Measurements from ENCODE around the gene USP51.
"Not testable (repeated sequence)": the region's sequence is repeated elsewhere in the genome, so short reads cannot be mapped to it uniquely, and the experiment has no call there.

Gene USP51

GRCh38 chrX:55489314-55490009, at the start of gene USP51:
Gene USP51, minus strand, starts transcription at chrX:55489848. Its CDS starts 909 bp downstream, at chrX:55488939.
- FAIRE-seq = no peak
- no peak for DNase-seq (ENCODE audit: low spot score)

DNA sequence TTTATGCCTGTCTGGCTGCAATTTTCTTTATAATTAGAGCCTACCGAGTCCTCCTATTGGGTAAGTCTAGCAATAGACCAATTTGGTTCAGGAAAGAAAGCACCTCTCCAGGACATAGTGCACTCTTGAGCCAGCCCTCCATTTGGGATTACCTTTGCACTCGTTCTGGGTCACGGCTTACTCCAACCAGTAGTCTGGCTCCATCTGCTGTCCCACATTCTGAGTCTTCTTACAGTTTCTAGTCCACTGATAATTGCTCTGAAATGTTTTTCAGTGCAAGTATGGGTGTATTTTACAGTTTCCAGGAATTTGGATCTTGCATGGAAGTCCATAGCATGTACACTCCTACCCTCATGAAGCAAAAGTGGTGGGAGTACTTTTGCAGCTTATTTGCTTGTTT, 34.8 kb upstream of the USP51 start:
- DNase-seq (ENCODE audit: low spot score) = no peak

DNA sequence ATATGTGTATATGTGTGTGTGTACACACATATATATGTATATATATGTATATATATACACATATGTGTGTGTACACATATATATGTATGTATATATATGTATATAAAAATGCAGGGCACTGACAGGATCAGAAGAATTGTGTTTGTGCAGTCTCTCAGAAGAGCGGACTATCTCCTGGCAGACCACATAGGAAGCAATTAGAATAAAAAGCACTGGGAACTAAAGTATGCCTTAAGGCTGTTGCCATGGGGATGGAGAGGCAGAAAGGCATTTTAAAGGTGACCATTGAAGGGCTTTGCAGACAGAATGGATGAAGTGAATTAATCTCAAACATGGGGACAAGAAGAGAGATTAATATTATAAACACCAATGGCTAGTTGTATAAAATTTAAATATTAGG, 33.7 kb upstream of the USP51 start:
- DNase-seq (ENCODE audit: low spot score) (no peak), FAIRE-seq (no peak)

More for the DNA sequence above, 34.8 kb upstream of the USP51 start:
- FAIRE-seq = no peak

GRCh38 chrX:55522596-55523276, 33.1 kb upstream of the USP51 start:
- no peak for FAIRE-seq
- no peak for DNase-seq (ENCODE audit: low spot score)

DNA sequence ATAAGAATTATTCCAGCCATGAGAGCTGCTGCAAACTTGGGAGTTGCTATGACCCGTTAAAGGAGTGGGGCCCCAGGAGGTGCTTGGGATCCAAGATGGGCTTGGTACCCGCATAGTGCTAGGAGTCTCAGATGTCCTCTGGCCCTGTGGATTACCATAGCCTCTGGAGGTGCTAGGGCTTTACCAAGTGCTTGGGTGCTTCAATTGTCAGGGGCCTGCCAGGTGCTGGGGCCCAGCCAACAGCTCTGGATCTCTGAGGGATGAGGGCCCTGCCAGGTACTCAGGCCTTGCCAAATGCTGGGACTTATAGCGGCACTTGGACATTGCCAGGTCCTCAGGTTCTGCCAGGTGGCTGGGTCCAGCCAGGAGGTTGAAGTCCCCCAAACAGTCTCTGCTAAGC, 32.0 kb upstream of the USP51 start:
- no peak for FAIRE-seq
- no peak for DNase-seq (ENCODE audit: low spot score)

- FAIRE-seq; DNase-seq (ENCODE audit: low spot score): not testable (repeated sequence)
These were observed 27.3 kb upstream of the USP51 start for GRCh38 chrX:55516794-55517481.

DNA sequence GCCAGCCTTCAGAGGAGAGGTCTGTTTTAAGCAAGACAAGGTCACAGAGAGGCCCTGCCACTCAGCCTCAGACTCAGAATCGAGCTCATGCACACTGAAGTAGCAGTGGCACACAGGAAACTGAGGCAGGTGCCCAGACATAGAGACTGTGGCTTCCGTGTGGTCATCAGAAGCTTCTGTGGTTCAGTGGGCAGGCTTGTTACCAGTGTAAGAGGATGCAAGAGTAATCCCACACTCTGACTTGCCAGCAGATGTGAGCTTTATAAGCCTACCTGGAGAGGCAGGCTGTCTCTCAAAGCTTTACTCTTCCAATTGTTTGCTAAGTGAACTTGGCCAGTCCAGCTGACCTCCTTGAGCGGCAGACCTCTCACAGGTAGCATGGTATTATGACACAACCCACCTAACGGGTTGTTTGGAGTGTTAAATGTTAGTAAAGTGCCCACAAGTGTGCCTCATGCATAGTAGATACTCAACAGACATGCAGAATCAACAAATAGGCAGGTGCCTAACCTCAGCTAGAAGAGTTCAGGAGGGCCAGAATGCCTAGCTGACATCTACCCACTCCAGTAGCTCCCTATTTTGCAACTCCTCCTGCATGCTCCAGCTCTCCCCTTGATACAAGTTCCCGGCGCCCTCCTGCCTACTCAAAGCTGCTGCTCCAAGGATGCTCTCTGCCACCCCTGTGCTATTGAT, 23.5 kb upstream of the USP51 start:
- FAIRE-seq; DNase-seq (ENCODE audit: low spot score): not testable (repeated sequence)

- not testable (repeated sequence) for DNase-seq (ENCODE audit: low spot score); FAIRE-seq
These were observed 18.9 kb upstream of the USP51 start for GRCh38 chrX:55508410-55509152.

GRCh38 chrX:55507699-55508098, 18.1 kb upstream of the USP51 start:
- FAIRE-seq; DNase-seq (ENCODE audit: low spot score): not testable (repeated sequence)

GRCh38 chrX:55507010-55507409, 17.4 kb upstream of the USP51 start:
- not testable (repeated sequence) for DNase-seq (ENCODE audit: low spot score); FAIRE-seq

DNA sequence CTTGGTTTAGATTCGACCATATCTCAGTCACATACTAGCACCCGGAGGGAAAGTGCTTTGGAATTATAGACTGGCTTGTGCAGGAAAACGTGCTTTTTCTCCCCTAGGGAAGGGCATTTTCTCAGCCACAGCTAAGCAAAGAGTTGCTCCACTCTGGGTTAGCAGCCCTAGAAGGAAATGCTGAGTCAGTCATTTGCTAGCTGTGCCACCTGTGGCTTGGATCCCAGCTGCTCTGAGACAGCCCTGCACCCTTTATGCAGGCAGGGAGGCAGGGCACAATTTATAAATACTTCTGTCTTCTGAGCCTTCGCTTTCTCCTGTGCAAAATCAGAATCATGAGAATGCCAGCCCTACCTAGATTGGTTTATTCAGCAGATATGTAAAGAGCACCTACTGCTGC, 1.3 kb upstream of the USP51 start:
- FAIRE-seq (no peak), DNase-seq (ENCODE audit: low spot score) (no peak)

- no peak for FAIRE-seq
- no peak for DNase-seq (ENCODE audit: low spot score)
These were observed 473 bp upstream of the USP51 start for GRCh38 chrX:55490121-55490520.

GRCh38 chrX:55488593-55489313, 895 bp downstream of the USP51 start:
- DNase-seq (ENCODE audit: low spot score) (no peak), FAIRE-seq (no peak)

DNA sequence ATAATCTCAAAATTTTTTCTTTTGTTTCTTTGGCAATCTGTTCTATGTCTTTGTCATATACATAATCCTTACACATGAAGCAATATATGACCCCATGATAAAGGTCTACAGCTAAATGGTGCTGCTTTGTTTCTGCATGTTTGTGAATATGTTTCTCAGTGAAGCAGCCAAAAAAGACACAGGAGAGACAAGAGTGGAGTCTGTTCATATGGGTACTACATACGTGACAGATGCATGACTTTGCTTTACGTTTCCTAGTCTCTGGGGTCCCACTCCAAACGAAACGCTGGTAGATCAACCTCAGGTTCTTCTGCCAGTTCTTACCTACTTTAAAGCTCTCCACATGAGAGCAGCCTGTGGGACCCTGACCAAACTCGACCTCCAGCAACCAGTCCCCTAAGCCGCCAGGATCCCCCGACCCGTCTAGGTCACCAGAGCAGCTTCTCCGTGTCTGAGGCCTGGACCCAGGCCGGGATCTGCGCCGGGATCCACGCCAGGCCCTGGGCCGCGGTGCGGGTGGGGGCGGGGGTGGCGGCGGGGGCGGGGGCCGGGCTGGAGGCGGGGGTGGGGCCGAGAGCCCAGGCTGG, 1.5 kb downstream of the USP51 start:
- no peak for DNase-seq (ENCODE audit: low spot score)
- FAIRE-seq = no peak

GRCh38 chrX:55487143-55487542, 2.5 kb downstream of the USP51 start:
- DNase-seq (ENCODE audit: low spot score) (no peak), FAIRE-seq (no peak)

DNA sequence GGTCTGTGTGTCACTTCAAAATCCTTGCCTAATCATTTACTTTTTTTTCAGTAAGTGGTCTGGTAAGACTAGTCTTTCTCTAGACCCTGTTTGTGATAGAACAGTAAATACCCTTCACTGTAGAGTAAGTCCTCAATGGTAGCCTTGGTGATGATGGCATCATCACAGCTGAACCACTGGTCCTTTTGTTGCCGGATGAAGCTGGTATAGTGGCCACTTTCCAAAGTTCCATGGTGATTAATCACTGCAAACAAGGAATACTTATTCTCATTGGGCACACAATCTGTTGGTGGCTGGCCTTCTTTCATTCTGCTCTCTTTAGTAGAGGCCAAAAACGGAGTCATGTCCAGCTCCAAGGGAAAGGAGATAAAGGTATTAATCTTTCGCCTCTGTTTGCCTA, 2.9 kb downstream of the USP51 start:
- DNase-seq (ENCODE audit: low spot score) (no peak), FAIRE-seq (no peak)

DNA sequence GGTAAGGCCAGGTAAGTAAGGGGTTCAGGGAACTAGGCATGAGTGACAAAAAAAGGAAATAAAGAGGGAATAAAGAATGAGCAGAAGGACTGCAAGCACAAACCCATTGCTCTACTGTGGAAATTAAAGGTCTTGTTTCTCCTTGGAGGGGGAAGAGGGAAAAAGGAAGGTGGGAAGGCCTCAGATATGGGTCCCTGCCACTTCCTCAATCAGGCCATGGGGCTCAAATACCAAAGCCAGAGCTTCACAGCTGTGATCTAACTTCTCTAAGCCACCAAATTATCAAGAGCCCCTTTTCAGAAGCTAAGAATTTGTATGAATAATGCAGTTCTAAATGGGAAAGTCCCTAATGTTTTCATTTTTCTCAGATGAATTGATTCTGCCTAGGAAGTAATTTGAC, 4.7 kb downstream of the USP51 start:
- no peak for DNase-seq (ENCODE audit: low spot score)
- FAIRE-seq = no peak

- FAIRE-seq (no peak), DNase-seq (ENCODE audit: low spot score) (no peak)
These were observed 9.1 kb downstream of the USP51 start for GRCh38 chrX:55480390-55481062.

DNA sequence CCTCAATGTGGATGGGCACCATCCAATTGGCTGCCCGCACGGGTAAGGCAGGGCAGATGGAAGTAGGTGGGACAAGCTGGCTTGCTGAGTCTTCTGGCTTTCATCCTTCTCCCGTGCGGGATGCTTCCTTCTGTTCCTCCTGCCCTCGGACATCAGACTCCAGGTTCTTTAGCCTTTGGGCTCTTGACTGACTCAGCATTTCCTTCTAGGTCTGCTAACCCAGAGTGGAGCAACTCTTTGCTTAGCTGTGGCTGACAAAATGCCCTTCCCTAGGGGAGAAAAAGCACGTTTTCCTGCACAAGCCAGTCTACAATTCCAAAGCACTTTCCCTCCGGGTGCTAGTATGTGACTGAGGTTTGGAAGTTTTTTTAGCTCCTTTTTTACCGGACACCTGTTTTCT, 9.7 kb downstream of the USP51 start:
- not testable (repeated sequence) for FAIRE-seq; DNase-seq (ENCODE audit: low spot score)
